Measurements from ENCODE around the gene BAAT.
"Not testable (repeated sequence)": the region's sequence is repeated elsewhere in the genome, so short reads cannot be mapped to it uniquely, and the experiment has no call there.

The BAAT gene

GRCh38 chr9:101360647-101361046 is 24.2 kb downstream of the BAAT start:
- no peak for DNase-seq (ENCODE audit: low read depth in 2 of 2)

- DNase-seq (ENCODE audit: low read depth in 2 of 2): no peak
Measured at GRCh38 chr9:101359679-101360078, 25.1 kb downstream of the BAAT start.

DNA sequence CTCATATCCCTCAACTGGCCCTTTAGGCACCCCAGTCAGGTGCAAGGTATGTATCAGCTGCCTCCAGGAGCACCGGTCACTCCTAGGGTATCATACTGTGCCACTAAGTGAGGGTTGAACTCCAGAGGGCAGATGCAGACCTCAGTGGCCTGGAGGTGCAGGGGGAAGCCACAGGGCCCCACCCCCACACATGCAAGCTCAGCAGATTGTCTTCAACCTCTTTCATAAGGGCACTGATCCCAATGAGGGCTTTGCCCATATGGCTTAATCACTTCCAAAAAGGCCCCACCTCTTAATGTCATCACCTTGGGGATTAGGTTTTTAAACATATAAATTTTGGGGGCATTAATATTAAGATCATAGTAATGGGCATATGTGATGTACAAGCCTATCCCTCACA is 28.2 kb downstream of the BAAT start:
- DNase-seq (ENCODE audit: low read depth in 2 of 2): no peak

GRCh38 chr9:101354765-101355708 is 29.8 kb downstream of the BAAT start:
- DNase-seq (ENCODE audit: low read depth in 2 of 2): no peak

- no peak for DNase-seq (ENCODE audit: low read depth in 2 of 2)
Measured at GRCh38 chr9:101354143-101354764, 30.6 kb downstream of the BAAT start.

GRCh38 chr9:101353683-101354082 is 31.1 kb downstream of the BAAT start:
- DNase-seq (ENCODE audit: low read depth in 2 of 2): no peak

DNA sequence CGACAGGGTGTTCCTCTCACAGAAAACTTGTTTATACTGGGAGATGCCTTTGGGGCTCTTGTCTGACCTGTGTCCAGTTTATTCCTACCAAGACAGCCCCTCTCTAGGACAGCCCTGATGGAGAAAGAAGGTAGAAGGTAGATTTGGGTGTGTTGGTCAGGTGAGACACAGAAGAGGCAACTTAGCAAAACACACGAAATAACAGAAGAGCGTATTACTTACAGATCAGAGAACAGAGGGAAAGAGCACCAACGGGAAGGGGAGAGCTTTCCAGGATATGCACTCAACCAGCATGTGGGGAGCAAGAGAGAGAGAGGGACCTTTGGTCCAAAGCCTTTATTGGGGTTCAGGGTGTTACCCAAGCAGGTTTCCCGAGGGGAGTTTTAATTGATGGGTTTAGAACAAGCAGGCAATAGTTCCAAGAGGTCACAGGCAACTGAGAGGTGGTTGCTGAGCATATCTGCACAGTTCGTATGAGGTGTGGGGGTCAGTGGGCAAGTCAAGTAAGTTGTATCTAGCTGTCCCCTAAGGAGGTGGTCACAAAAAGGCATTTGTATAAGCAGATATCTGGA is 31.8 kb downstream of the BAAT start:
- no peak for DNase-seq (ENCODE audit: low read depth in 2 of 2)

DNA sequence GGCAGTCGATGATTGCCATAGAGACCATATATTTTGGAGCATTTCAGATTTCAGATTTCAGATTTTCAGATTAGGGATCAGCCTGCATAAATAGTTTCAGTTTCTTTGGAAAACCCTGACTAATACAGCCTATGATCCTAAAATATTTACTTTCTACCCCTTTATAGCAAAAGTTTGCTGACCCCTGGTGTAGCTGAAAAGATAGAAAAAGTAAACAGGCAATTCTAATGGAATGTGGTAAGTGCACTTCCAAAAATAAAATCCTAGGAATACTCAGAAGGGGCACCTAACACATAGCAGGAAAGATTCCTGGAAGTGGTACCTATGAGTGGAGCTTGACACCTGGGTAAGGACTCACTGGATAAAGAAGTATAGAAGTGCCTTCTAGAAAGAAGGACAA is 34.5 kb downstream of the BAAT start:
- DNase-seq (ENCODE audit: low read depth in 2 of 2): no peak

DNA sequence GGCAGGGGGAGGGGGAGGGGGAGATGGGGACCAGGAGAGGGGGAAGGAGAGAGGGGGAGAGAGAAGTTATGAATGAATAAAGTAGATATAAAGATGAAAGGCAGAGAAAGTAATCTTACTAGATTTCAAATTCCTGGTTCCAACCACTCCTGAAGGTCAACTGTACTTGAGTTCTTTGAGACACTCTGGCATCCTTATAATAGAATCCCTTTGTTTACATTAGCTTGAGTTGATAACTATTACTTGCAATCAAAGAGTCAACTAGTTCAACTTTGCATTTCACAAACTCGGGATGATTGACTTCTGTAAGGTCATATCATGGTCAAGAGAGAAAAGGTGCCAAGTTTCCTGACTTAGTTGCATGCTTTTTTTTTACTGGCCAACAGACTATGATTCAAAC is 42.2 kb downstream of the BAAT start:
- no peak for DNase-seq (ENCODE audit: low read depth in 2 of 2)

DNA sequence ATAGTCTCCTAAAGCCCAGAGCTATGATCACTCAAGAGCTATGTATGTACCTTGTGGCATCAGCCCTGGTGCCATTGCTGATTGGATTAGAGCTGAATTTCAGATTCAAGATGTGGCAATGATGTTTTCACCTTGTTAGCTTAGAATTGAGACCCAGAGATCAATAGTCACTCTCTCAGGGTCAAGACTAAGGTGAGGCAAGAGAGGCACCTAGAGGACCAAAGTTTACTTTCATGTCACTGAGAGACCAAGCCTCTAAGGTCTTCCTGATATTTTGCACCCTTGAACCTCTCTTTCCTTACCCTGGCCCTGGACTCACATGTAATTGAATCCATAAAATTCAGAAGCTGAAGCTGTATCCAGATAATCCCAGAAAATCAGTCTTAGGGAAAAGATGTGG is 42.8 kb downstream of the BAAT start:
- DNase-seq (ENCODE audit: low read depth in 2 of 2): no peak

- no peak for DNase-seq (ENCODE audit: low read depth in 2 of 2)
Measured at GRCh38 chr9:101337237-101337636, 47.6 kb downstream of the BAAT start.

- no peak for DNase-seq (ENCODE audit: low read depth in 2 of 2)
Measured at GRCh38 chr9:101336091-101336490, 48.7 kb downstream of the BAAT start.

GRCh38 chr9:101333926-101334702 is 50.7 kb downstream of the BAAT start:
- DNase-seq (ENCODE audit: low read depth in 2 of 2): no peak

DNA sequence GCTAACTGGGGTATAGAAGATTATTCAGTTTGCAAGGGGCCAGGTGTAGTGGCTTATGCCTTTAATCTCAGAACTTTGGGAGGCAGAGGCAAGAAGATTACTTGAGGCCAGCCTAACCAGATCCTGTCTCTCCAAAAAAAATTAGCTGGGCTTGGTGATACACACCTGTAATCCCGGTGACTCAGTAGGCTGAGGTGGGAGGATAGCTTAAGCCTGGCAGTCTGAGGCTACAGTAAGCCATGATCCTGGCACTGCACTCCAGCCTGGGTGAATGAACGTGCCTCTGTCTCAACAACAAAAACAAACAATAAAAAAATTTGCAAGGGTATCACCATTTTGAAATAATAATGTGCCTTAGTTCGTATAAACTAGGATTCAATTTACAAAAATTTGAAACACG is 51.3 kb downstream of the BAAT start:
- DNase-seq (ENCODE audit: low read depth in 2 of 2): no peak

- no peak for DNase-seq (ENCODE audit: low read depth in 2 of 2)
Measured at GRCh38 chr9:101332362-101332761, 52.4 kb downstream of the BAAT start.

DNA sequence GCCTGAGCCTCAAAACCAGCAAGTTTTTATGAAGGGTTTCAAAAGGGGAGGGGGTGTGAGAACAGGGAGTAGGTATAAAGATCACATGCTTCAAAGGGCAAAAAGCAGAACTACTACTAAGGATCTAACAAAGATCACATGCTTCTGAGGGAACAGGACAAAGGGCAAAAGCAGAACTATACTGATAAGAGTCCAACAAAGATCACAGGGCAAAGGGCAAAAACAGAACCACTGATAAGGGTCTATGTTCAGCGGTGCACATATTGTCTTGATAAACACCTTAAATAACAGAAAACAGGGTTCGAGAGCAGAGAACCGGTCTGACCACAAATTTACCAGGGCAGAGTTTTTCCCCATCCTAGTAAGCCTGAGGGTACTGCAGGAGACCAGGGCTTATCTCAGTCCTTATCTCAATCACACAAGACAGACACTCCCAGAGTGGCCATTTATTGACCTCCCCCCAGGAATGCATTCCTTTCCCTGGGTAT is 57.3 kb downstream of the BAAT start:
- DNase-seq (ENCODE audit: low read depth in 2 of 2): not testable (repeated sequence)

GRCh38 chr9:101326501-101326900 is 58.3 kb downstream of the BAAT start:
- no peak for DNase-seq (ENCODE audit: low read depth in 2 of 2)

DNA sequence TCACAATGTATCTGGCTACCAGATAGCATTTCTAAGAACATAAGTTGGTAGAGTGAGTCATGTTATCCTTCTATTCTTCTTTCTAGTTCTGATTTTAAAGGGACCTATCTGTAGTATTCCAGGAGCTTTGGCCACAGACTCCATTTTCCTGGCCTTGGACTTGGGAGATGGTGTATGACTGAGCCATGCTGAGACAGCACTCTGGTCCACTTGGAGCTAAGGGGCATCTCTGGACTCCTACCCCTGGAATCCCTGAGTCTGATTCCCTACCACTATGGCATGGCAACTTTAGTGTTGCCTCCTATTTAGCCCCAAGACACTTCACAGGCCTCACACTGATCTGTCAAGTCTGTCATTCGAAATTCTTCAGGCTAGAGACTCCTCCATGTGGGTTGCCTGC is 58.8 kb downstream of the BAAT start:
- DNase-seq (ENCODE audit: low read depth in 2 of 2): no peak

- no peak for DNase-seq (ENCODE audit: low read depth in 2 of 2)
Measured at GRCh38 chr9:101325053-101325452, 59.8 kb downstream of the BAAT start.

- no peak for DNase-seq (ENCODE audit: low read depth in 2 of 2)
Measured at GRCh38 chr9:101324245-101324804, 60.5 kb downstream of the BAAT start.

GRCh38 chr9:101323129-101323528 is 61.7 kb downstream of the BAAT start:
- DNase-seq (ENCODE audit: low read depth in 2 of 2): no peak

DNA sequence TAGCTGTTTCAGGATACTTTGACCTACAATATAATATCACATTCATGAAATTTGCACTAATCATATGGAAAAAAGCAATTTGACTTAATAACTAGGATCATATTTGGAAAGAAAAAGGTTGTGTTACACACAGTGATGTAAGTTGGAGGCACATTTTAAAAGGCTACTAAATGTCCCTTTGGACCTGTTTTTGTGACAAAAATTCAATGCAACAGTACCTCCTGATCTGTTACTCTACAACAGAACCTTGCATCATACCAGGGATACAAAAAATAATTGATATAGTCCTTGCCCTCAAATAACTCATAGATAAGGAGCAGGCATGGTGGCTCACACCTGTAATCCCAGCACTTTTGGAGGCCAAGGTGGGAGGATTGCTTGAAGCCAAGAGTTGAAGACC is 67.1 kb downstream of the BAAT start:
- no peak for DNase-seq (ENCODE audit: low read depth in 2 of 2)

Data from fibroblast of skin of left quadriceps (primary cell).